ENCODE data around the gene IGSF21.

- TF ChIP-seq CTCF (IDR thresholded peaks at IDR 0.05; ENCODE audit: low read depth, low read length, missing input control) = no peak
- TF ChIP-seq TAF1 (conservative IDR thresholded peaks at IDR 0.05) = no peak
- TF ChIP-seq GABPA (IDR thresholded peaks at IDR 0.05 in 1 of 2, conservative IDR thresholded peaks at IDR 0.05 in 1 of 2) = no peak
- no peak for TF ChIP-seq RXRA (IDR thresholded peaks at IDR 0.05)
- TF ChIP-seq EGR1 (IDR thresholded peaks at IDR 0.05; ENCODE audit: low read depth in 2 of 2) = no peak
- no peak for TF ChIP-seq MAX (IDR thresholded peaks at IDR 0.05)
- TF ChIP-seq SP1 (IDR thresholded peaks at IDR 0.05) = no peak
- TF ChIP-seq REST (IDR thresholded peaks at IDR 0.05) = no peak
- TF ChIP-seq YY1 (IDR thresholded peaks at IDR 0.05) = no peak
- no peak for TF ChIP-seq JUND (IDR thresholded peaks at IDR 0.05)
These were observed 173.4 kb downstream of the IGSF21 start for GRCh38 chr1:18280956-18281355.

Data from liver (tissue), 3 donors.